Mammary epithelial cell (primary cell): ENCODE measurements around the gene SPIN3.

Source experiments
- CTCF ChIP-seq, 2 donors: IDR thresholded peaks in 1 of 2; conservative IDR thresholded peaks in 1 of 2; 2 replicates each; pipeline ENCODE4 v1.5.1; 2011 to 2012; ENCODE audit warnings: inconsistent platforms in 2 of 2, low read length in 2 of 2, mild to moderate bottlenecking in 2 of 2, control low read depth in 1 of 2, low read depth in 1 of 2; ENCODE audit not compliant: insufficient read depth in 1 of 2; ENCODE audit errors: extremely low read depth in 1 of 2
- EZH2 ChIP-seq: IDR thresholded peaks from 2 replicates; pipeline ENCODE4 v1.6.1; 2012; ENCODE audit warnings: low read length, inconsistent platforms, borderline replicate concordance

GRCh38 chrX:56947699-56948098 lies 47.6 kb downstream of the SPIN3 start:
- no peak for TF ChIP-seq CTCF (conservative IDR thresholded peaks at IDR 0.05 in 1 of 2, IDR thresholded peaks at IDR 0.05 in 1 of 2; ENCODE audit: extremely low read depth in 1 of 2, insufficient read depth in 1 of 2, low read depth in 1 of 2, low read length in 2 of 2)
- TF ChIP-seq EZH2 = no peak
